GM12878 (cell line): Measurements from ENCODE around the gene PIGS. TPM values are rescaled to one million over a fixed set of nuclear protein-coding genes. Genes with fewer than 3 reads are reported as not detected.
A peak's percentile ranks its signal among the peaks of the same experiment; 100 is the strongest.

Experiments
- ATAC-seq: fragments of 200-7000 bp; cut with Tn5 transposase; 3 replicates; pipeline ENCODE4 v1.9.1; 2020; ENCODE audit warnings: mild to moderate bottlenecking, moderate library complexity
- BruUV-seq: library from RNA; stranded (reverse); fragments of 400-500 nt; replicated peaks from 2 replicates; lab custom pipeline; 2021; lab: Mats Ljungman, UMichigan
- CTCF ChIA-PET: fragments of 300-600 bp; sonication (Branson Sonifier 250); formaldehyde crosslinking; extraction: SDS; loops from one replicate; lab custom pipeline; 2021; ENCODE audit warnings: inconsistent platforms; lab: Yijun Ruan, JAX
- POLR2A ChIA-PET: fragments of 350-600 bp; formaldehyde crosslinking; extraction: SDS; loops from one replicate; lab custom pipeline; 2021; ENCODE audit warnings: inconsistent platforms; lab: Charles Lee
- RAD21 ChIA-PET: fragments of 300-600 bp; sonication (Branson Sonifier 250); formaldehyde crosslinking; loops from one replicate; lab custom pipeline; 2023; ENCODE audit warnings: antibody characterized with exemption; ENCODE audit not compliant: unreplicated experiment; lab: Charles Lee
- SMC1A ChIA-PET: fragments of 300-600 bp; sonication (Branson Sonifier 250); formaldehyde crosslinking; loops from one replicate; lab custom pipeline; 2023; ENCODE audit not compliant: unreplicated experiment, uncharacterized antibody; lab: Charles Lee
- DNase-seq: peaks from one replicate; pipeline ENCODE4 v3.0.0-alpha.2; 2011; ENCODE audit warnings: low read depth, low spot score
- FAIRE-seq: peaks from 3 replicates; lab custom pipeline; 2011; peaks lifted over from hg19 to GRCh38; lab: Jason Lieb, UNC
- H2AFZ ChIP-seq: 2 replicates; pipeline ENCODE4 v1.6.0; 2011; ENCODE audit warnings: low read depth, low read length, control low read depth; ENCODE audit not compliant: control insufficient read depth
- H3K27ac ChIP-seq: 2 replicates; pipeline ENCODE4 v1.5.1; 2011; ENCODE audit warnings: control low read depth; ENCODE audit not compliant: control insufficient read depth, insufficient read depth
- H3K27me3 ChIP-seq, 2 experiments: replicated peaks in 1 of 2; 2 replicates each; pipeline versions ENCODE4 v1.6.0 to v1.6.1; 2011; ENCODE audit warnings: low read length in 1 of 2; ENCODE audit not compliant: control insufficient read depth in 2 of 2, insufficient read depth in 2 of 2
- H3K36me3 ChIP-seq, 2 experiments: 2 replicates each; pipeline ENCODE4 v1.5.1; 2011; ENCODE audit warnings: low read length in 1 of 2; ENCODE audit not compliant: control insufficient read depth in 2 of 2, insufficient read depth in 2 of 2
- H3K4me1 ChIP-seq: 2 replicates; pipeline ENCODE4 v1.6.1; 2011; ENCODE audit warnings: mild to moderate bottlenecking, low read length, moderate library complexity, mixed read lengths; ENCODE audit not compliant: control insufficient read depth, insufficient read depth
- H3K4me2 ChIP-seq: 2 replicates; pipeline ENCODE4 v1.6.0; 2011; ENCODE audit warnings: control low read depth; ENCODE audit not compliant: control insufficient read depth, insufficient read depth
- H3K4me3 ChIP-seq: fragments of 200-600 bp; sonication (generic); 2 replicates; pipeline ENCODE4 v1.5.1; 2016
- H3K79me2 ChIP-seq: 2 replicates; pipeline ENCODE4 v1.6.0; 2011; ENCODE audit warnings: low read length; ENCODE audit not compliant: control insufficient read depth, insufficient read depth
- H3K9ac ChIP-seq: 2 replicates; pipeline ENCODE4 v1.8.0; 2011; ENCODE audit warnings: low read length, control low read depth, mixed read lengths; ENCODE audit not compliant: control insufficient read depth, insufficient read depth
- H3K9me3 ChIP-seq: replicated peaks from 3 replicates; pipeline ENCODE4 v1.5.1; 2011; ENCODE audit warnings: mild to moderate bottlenecking, low read length; ENCODE audit not compliant: control insufficient read depth, insufficient read depth
- H4K20me1 ChIP-seq: 2 replicates; pipeline ENCODE4 v1.6.0; 2011; ENCODE audit not compliant: control insufficient read depth, insufficient read depth
- ASH2L ChIP-seq: fragments of 300-600, 200-600 bp; sonication (generic); IDR thresholded peaks from 2 replicates; pipeline ENCODE4 v1.6.1; 2017; ENCODE audit warnings: low read depth, mild to moderate bottlenecking, borderline replicate concordance
- BCL11A ChIP-seq: IDR thresholded peaks from 2 replicates; pipeline ENCODE4 v1.6.1; 2011; ENCODE audit warnings: low read depth, low read length
- CBX5 ChIP-seq: sonication (generic); IDR thresholded peaks from 2 replicates; pipeline ENCODE4 v1.6.1; 2016; ENCODE audit warnings: low read depth, moderate library complexity, mild to moderate bottlenecking, inconsistent platforms
- CEBPB ChIP-seq, 2 experiments: fragments of 150-350 bp in 1 of 2; IDR thresholded peaks; 2 replicates each; pipeline ENCODE4 v1.6.1; 2012 to 2014; ENCODE audit warnings: low read depth in 2 of 2, low read length in 2 of 2, borderline replicate concordance in 1 of 2, inconsistent platforms in 1 of 2
- FOS ChIP-seq: IDR thresholded peaks from 3 replicates; pipeline ENCODE4 v1.6.1; 2011; ENCODE audit warnings: borderline replicate concordance; ENCODE audit not compliant: insufficient read length; ENCODE audit errors: extremely low read depth
- FOXK2 ChIP-seq: fragments of 450-650 bp; IDR thresholded peaks from 2 replicates; pipeline ENCODE4 v1.6.1; 2017; ENCODE audit warnings: mild to moderate bottlenecking, moderate library complexity
- GATAD2B ChIP-seq: fragments of 450-650 bp; conservative IDR thresholded peaks from 2 replicates; pipeline ENCODE4 v1.6.1; 2017; ENCODE audit warnings: low read depth, mild to moderate bottlenecking, moderate library complexity
- MTA2 ChIP-seq: fragments of 450-650 bp; IDR thresholded peaks from 2 replicates; pipeline ENCODE4 v1.6.1; 2016; ENCODE audit warnings: low read depth, mild to moderate bottlenecking, moderate library complexity
- NFIC ChIP-seq: IDR thresholded peaks from 2 replicates; pipeline ENCODE4 v1.6.1; 2012; ENCODE audit warnings: low read depth, mild to moderate bottlenecking, inconsistent platforms, low read length, moderate library complexity
- NFXL1 ChIP-seq: fragments of 450-650 bp; IDR thresholded peaks from 2 replicates; pipeline ENCODE4 v1.6.1; 2017; ENCODE audit warnings: antibody characterized with exemption, mild to moderate bottlenecking, borderline replicate concordance
- POLR2AphosphoS5 ChIP-seq: IDR thresholded peaks from 2 replicates; pipeline ENCODE4 v1.6.1; 2011; ENCODE audit warnings: mild to moderate bottlenecking, low read length, inconsistent platforms
- RAD51 ChIP-seq: fragments of 450-650 bp; IDR thresholded peaks from 2 replicates; pipeline ENCODE4 v1.6.1; 2016; ENCODE audit warnings: moderate library complexity, mild to moderate bottlenecking, inconsistent platforms
- RB1 ChIP-seq: fragments of 450-650 bp; formaldehyde crosslinking; IDR thresholded peaks from 2 replicates; pipeline ENCODE4 v1.6.1; 2017; ENCODE audit warnings: mild to moderate bottlenecking, borderline replicate concordance
- RBBP5 ChIP-seq: fragments of 200-600 bp; sonication (generic); conservative IDR thresholded peaks from 2 replicates; pipeline ENCODE4 v1.6.1; 2016
- SIX5 ChIP-seq: IDR thresholded peaks from 2 replicates; pipeline ENCODE4 v1.6.1; 2011; ENCODE audit warnings: mild to moderate bottlenecking, low read depth, low read length, moderate library complexity; ENCODE audit not compliant: severe bottlenecking
- SPI1 ChIP-seq: IDR thresholded peaks from 2 replicates; pipeline ENCODE4 v1.6.1; 2011; ENCODE audit warnings: low read depth, mild to moderate bottlenecking, low read length, moderate library complexity, borderline replicate concordance; ENCODE audit not compliant: insufficient read depth
- WGBS: methylation state at CpG from one replicate; pipeline ENCODE4 v1.1.6; 2016; ENCODE audit warnings: low lambda C conversion rate; ENCODE audit not compliant: insufficient replicate concordance, insufficient coverage; ENCODE audit errors: missing lambda C conversion rate; 5-methylcytosine and 5-hydroxymethylcytosine counted together
- in situ Hi-C: fragments of 300-500 bp; cut with MboI; formaldehyde crosslinking; loops from 9 replicates; pipeline ENCODE4 v1.14.3; 2018; ENCODE audit warnings: mixed read lengths
- intact Hi-C: fragments of 100-400 bp; cut with micrococcal nuclease; formaldehyde crosslinking; loops from one replicate; pipeline ENCODE4 v1.14.2; 2022; ENCODE audit not compliant: unreplicated experiment
- polyA plus RNA-seq, 11 experiments: library from polyadenylated mRNA; depleted of rRNA in 4 of 11; unstranded in 6 of 11; stranded (reverse) in 5 of 11; fragments of >200 nt; fragmentation: Nextera tagmentation in 4 of 11; fragmentation: Illumina TruSeq in 1 of 11; extraction: Ambion mirVana in 4 of 11; extraction: Trizol in 1 of 11; gene quantifications; 1 replicate in 1 of 11; 2 replicates in 10 of 11; pipeline versions ENCODE4 v1.2.1 to v1.2.3, GENCODE V29; 2011 to 2016; ENCODE audit warnings: inconsistent platforms in 2 of 11, missing spikeins in 2 of 11, low read depth in 1 of 11
- total RNA-seq, 4 experiments: library from RNA; depleted of rRNA in 3 of 4; stranded (reverse); fragments of >200 nt in 3 of 4; fragmentation: Illumina TruSeq in 1 of 4; extraction: Trizol in 1 of 4; gene quantifications; 2 replicates each; pipeline versions ENCODE4 v1.2.1 to v1.2.3, GENCODE V29; 2013 to 2021
- TF ChIP-seq, protein P1 (sequence below): IDR thresholded peaks from 2 replicates; pipeline ENCODE4 v1.6.1; 2012; ENCODE audit warnings: low read length, inconsistent platforms
- TF ChIP-seq, protein P2 (sequence below): fragments of 450-650 bp; IDR thresholded peaks from 2 replicates; pipeline ENCODE4 v1.6.1; 2014; ENCODE audit warnings: mild to moderate bottlenecking
- TF ChIP-seq, protein P3 (sequence below): fragments of 450-650 bp; IDR thresholded peaks from 2 replicates; pipeline ENCODE4 v1.6.1; 2017; ENCODE audit warnings: borderline replicate concordance

Gene PIGS
- total and polyA plus RNA-seq, 10 of the 15 experiments (the other 5 are each of a cell fraction or from before 2014, with no cell fraction given), result 27.5 to 73.7 (median 50.7) TPM

DNA sequence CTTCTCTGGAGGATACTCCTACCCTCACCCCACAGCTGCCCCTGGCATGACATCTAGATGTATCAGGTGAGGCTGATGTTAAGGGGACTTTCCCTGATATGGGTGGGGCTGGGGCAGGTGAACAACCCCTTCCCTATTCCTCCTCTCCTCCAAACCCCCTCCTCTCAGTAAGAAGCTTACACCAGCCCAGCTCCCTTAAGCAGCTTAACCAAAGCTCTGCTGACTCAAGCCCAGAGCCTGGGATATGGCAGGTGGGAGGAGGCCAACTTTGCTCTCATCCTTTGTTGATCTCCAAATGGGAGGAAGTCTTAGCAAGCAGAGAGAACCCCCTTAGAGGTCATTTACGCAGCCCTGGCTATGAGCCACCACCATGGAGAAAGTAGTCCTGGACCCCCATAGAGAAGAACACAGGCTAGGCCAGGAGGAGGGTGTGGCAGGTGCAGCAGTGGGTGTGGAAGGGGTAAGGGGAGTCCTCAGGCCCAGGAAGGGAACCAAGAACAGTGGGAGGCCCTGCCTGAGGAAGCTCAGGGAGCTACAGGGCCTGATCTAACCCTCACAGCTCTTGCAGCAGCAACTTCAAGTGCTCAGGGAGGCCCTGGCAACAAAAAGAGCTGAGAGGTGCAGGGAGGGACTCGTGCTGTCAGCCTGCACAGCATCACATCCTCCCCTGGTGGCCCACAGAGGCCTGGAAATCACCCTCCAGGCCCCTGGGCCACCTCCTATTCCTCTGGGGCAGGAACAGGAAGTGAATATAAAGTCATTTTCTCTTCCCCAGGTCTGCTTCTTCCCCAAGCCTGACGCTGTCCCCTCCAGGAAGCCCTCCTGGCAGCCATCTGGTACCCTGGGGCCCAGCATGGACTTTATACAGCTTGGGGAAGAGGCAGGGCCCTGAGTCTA is 21.8 kb downstream of the PIGS start:
- RAD21 ChIA-PET, result interaction anchor here (0.6 to 8.3 kb wide), 14 partner anchors 10 to 178 kb away, joined by 3 to 102 read pairs (median 6); partner anchors contain the start of genes ALDOC and PIGS
- in situ Hi-C loops (loop anchor here (5.0 to 25.0 kb wide), 3 partner anchors 52 to 1062 kb away; partner anchors contain the start of genes SARM1 and VTN), intact Hi-C loops (loop anchor here (2.0 to 10.0 kb wide), 4 partner anchors 49 to 175 kb away; partner anchors contain the start of genes PROCA1, RAB34, RPL23A and SARM1)
- POLR2A ChIA-PET, result interaction anchor here (0.6 to 9.1 kb wide), 18 partner anchors 8 to 567 kb away, joined by 3 to 148 read pairs (median 6); partner anchors contain the start of genes ALDOC, BLTP2, PIGS and PROCA1
- CTCF ChIA-PET, result interaction anchor here (0.6 to 13.9 kb wide), 14 partner anchors 9 to 347 kb away, joined by 3 to 316 read pairs (median 12); partner anchors contain the start of genes ALDOC, BLTP2, PIGS and RSKR
- DNase-seq (no peak), ATAC-seq (peak; percentile 74), FAIRE-seq (peak; percentile 86)
- Histone ChIP-seq H3K4me3 (peak overlapping the region; percentile 98), H3K4me2 (peak overlapping the region; percentile 97), H3K79me2 (peaks cover 50% of the 10 kb centered on the region), H4K20me1 (no peaks in the 10 kb centered on the region), H3K4me1 (peaks cover 38% of the 10 kb centered on the region), H2AFZ (no peak overlapping the region; the same call in 1 of the 2 replicates), H3K36me3 (peaks cover 3 to 14% of the 10 kb centered on the region in 2 experiments; a peak in 2 of 4 replicates), H3K9ac (peak overlapping the region; percentile 79), H3K27ac (peak overlapping the region; percentile 73), H3K9me3 (no peaks in the 10 kb centered on the region), H3K27me3 (no peaks in the 10 kb centered on the region)
- BruUV-seq, result TSS peak; percentile 46
- SMC1A ChIA-PET, result interaction anchor here (0.9 to 6.1 kb wide), 15 partner anchors 20 to 65 kb away, joined by 3 to 89 read pairs (median 4); partner anchors contain the start of genes ALDOC, PIGS, RSKR and SPAG5
- WGBS, result 0% methylated on average over 3 of the region's 3 CpGs
- TF ChIP-seq RB1 (no peak), MTA2 (no peak), SPI1 (peak; percentile 80; the same call in 1 of the 2 replicates), GATAD2B (0 out of 2 replicates have a peak, but pooled peaks have one; percentile 19), FOS (no peak), POLR2AphosphoS5 (peak; percentile 40; the same call in 1 of the 2 replicates), RAD51 (no peak), NFXL1 (no peak), CEBPB (IDR thresholded peaks at IDR 0.05; ENCODE audit: borderline replicate concordance in 1 of 2, low read depth in 2 of 2, low read length in 2 of 2) (no peak), FOXK2 (no peak), CBX5 (no peak), ASH2L (no peak), SIX5 (no peak), BCL11A (no peak), NFIC (no peak), RBBP5 (no peak)
- TF ChIP-seq, protein P1, sequence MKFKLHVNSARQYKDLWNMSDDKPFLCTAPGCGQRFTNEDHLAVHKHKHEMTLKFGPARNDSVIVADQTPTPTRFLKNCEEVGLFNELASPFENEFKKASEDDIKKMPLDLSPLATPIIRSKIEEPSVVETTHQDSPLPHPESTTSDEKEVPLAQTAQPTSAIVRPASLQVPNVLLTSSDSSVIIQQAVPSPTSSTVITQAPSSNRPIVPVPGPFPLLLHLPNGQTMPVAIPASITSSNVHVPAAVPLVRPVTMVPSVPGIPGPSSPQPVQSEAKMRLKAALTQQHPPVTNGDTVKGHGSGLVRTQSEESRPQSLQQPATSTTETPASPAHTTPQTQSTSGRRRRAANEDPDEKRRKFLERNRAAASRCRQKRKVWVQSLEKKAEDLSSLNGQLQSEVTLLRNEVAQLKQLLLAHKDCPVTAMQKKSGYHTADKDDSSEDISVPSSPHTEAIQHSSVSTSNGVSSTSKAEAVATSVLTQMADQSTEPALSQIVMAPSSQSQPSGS, result no peak
- TF ChIP-seq, protein P2, sequence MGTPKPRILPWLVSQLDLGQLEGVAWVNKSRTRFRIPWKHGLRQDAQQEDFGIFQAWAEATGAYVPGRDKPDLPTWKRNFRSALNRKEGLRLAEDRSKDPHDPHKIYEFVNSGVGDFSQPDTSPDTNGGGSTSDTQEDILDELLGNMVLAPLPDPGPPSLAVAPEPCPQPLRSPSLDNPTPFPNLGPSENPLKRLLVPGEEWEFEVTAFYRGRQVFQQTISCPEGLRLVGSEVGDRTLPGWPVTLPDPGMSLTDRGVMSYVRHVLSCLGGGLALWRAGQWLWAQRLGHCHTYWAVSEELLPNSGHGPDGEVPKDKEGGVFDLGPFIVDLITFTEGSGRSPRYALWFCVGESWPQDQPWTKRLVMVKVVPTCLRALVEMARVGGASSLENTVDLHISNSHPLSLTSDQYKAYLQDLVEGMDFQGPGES, result no peak
- TF ChIP-seq, protein P3, sequence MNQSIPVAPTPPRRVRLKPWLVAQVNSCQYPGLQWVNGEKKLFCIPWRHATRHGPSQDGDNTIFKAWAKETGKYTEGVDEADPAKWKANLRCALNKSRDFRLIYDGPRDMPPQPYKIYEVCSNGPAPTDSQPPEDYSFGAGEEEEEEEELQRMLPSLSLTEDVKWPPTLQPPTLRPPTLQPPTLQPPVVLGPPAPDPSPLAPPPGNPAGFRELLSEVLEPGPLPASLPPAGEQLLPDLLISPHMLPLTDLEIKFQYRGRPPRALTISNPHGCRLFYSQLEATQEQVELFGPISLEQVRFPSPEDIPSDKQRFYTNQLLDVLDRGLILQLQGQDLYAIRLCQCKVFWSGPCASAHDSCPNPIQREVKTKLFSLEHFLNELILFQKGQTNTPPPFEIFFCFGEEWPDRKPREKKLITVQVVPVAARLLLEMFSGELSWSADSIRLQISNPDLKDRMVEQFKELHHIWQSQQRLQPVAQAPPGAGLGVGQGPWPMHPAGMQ, result no peak
